Erythroblast (primary cell): ENCODE results near the gene UCK1.

Experiments
- GATA1 ChIP-seq: IDR thresholded peaks from 2 replicates; pipeline ENCODE4 v1.6.1; 2011; ENCODE audit warnings: low read depth, mild to moderate bottlenecking, control low read depth, low read length, moderate library complexity
- POLR2A ChIP-seq: IDR thresholded peaks from 2 replicates; pipeline ENCODE4 v1.6.1; 2011; ENCODE audit warnings: mild to moderate bottlenecking, low read length

DNA sequence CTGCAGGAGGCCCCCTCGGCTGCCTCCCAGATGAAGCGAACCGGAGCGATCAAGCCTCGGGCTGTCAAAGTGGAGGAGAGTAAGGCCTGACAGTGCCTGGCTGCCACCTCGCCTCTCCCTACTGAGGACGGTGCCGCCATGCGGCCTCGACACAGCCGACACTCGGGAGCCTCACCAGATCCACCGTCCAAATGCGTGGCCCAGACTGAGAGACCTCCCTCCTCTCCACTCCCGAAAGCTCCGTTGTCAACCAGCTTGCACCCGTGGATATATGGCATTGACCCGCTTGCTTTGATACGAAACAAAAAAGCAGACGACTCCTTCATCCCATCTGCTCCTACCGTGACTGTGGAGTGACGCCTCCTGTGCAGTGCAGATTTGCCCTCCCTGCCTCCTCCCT, 35.3 kb downstream of the UCK1 start:
- no peak for TF ChIP-seq POLR2A
- no peak for TF ChIP-seq GATA1
